ENCODE measurements around the gene CXCL13.

The CXCL13 gene

DNA sequence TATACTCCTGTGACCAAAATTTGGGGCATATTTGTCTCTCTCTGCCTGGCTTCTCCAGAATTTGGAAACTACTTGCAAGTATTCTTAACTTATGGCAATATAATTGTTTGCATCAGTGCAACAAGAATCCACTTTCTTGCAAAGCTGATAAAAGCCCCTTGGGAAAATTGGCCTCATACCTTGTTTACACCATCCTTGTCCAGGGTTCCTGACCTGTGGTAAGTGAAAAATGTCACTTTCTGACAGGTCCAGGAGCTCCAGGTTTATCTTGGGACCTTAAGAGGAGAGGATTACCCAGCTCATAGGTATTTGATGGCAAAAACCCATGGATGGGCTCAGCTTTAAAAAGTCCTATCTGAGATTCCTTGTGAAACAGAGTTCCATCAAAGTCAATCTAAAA lies 29.3 kb upstream of the CXCL13 start:
- peaks cover 4% of the 10 kb centered on the region for H3K27me3 Mint-ChIP-seq (ENCODE audit: low read depth)
- TF ChIP-seq, protein P1, sequence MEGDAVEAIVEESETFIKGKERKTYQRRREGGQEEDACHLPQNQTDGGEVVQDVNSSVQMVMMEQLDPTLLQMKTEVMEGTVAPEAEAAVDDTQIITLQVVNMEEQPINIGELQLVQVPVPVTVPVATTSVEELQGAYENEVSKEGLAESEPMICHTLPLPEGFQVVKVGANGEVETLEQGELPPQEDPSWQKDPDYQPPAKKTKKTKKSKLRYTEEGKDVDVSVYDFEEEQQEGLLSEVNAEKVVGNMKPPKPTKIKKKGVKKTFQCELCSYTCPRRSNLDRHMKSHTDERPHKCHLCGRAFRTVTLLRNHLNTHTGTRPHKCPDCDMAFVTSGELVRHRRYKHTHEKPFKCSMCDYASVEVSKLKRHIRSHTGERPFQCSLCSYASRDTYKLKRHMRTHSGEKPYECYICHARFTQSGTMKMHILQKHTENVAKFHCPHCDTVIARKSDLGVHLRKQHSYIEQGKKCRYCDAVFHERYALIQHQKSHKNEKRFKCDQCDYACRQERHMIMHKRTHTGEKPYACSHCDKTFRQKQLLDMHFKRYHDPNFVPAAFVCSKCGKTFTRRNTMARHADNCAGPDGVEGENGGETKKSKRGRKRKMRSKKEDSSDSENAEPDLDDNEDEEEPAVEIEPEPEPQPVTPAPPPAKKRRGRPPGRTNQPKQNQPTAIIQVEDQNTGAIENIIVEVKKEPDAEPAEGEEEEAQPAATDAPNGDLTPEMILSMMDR (IDR thresholded peaks at IDR 0.05; ENCODE audit: unreplicated experiment in 3 of 3), result no peak

DNA sequence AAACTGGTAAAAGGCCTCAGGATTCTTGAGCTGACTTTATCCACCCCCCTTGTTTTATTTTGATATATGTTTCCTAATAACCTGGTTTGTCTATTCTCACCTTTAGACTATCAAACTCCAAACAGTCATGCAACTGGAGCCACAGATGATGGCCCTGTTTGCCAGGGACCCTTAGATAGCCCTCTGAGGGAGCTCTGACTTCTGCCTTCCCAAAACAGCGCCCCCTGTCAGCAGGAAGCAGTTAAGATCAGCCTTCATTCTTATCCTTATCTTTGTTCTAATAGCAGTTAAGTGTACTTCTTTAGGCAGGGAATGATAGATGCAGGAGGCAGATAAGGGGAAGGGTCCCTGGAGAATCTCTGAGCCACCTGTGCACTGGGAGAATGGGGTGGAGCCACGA lies 27.5 kb upstream of the CXCL13 start:
- peaks cover 7% of the 10 kb centered on the region for H3K9me3 Mint-ChIP-seq
- peaks cover 5% of the 10 kb centered on the region for H3K4me1 Mint-ChIP-seq
- no peaks in the 10 kb centered on the region for H3K36me3 Mint-ChIP-seq (ENCODE audit: low read depth)
- H3K27me3 Mint-ChIP-seq (ENCODE audit: low read depth), result peaks cover 4% of the 10 kb centered on the region
- TF ChIP-seq, protein P1 (IDR thresholded peaks at IDR 0.05; ENCODE audit: unreplicated experiment in 3 of 3), result no peak
- no peak overlapping the region for H3K27ac Mint-ChIP-seq
- no peak overlapping the region for H3K4me3 Mint-ChIP-seq

More for the DNA sequence above, 29.3 kb upstream of the CXCL13 start:
- Mint-ChIP-seq H3K27ac (no peak overlapping the region), H3K4me1 (no peaks in the 10 kb centered on the region), H3K9me3 (peaks cover 5% of the 10 kb centered on the region), H3K4me3 (no peak overlapping the region), H3K36me3 (ENCODE audit: low read depth) (no peaks in the 10 kb centered on the region)

DNA sequence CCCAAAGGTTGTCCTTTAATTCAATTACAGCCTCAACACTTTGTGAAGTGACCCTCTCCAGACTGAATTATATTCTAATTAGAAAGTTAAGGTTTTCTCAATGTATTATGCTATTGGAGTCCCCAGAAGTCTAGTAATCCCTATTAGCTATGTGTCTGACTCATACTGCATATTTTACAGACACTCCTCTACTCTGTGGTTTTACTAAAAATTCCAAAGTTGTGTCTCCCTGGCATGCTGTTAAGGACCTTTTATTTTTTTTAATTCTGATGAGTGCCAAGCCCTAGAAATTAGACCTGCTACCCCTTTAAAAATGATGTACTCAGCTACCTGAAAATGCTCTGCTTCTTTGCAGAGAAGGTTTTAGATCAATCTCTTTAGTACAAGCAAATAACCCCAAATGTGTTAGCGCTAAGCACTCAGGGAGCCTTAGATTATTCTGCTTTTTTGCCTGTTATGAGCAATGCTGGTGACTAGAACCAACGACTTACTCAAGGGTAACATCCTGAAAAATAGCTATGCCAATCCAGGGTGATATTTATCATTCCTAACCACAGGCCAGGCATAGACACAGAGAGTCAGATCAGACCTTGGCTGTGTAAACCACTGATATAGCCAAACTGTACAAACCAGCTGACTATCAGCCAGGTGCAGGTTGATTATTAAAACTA lies 26.1 kb upstream of the CXCL13 start:
- TF ChIP-seq, protein P1 (IDR thresholded peaks at IDR 0.05; ENCODE audit: unreplicated experiment in 3 of 3), result no peak
- Mint-ChIP-seq H3K27me3 (ENCODE audit: low read depth) (peaks cover 4% of the 10 kb centered on the region), H3K4me3 (no peak overlapping the region), H3K27ac (no peak overlapping the region), H3K9me3 (peaks cover 7% of the 10 kb centered on the region), H3K4me1 (peaks cover 5% of the 10 kb centered on the region), H3K36me3 (ENCODE audit: low read depth) (no peaks in the 10 kb centered on the region)

DNA sequence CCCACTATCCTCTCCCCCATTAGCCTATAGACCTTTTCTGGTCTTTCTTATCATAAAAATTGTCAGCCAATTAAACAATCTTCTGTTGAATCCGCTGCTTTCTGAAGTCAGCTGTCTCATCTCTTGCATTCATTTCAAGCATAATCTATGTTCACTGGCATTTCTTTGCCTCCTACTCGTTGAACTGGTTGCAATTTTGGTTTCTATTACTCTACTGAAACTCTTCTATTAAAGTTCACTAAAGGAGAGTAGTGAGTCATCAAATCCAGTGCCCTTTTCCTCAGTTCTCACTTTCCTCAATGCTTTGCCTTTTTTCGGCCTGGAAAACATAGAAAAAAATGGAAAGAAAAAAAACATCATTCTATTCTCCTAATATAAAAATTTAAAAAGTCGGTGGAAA lies 23.9 kb upstream of the CXCL13 start:
- Mint-ChIP-seq H3K9me3 (peaks cover 7% of the 10 kb centered on the region), H3K27ac (peak overlapping the region in 1 of 3 experiments; percentile 10), H3K4me3 (no peak overlapping the region), H3K36me3 (ENCODE audit: low read depth) (no peaks in the 10 kb centered on the region), H3K4me1 (peaks cover 5% of the 10 kb centered on the region), H3K27me3 (ENCODE audit: low read depth) (peaks cover 4% of the 10 kb centered on the region)
- TF ChIP-seq, protein P1 (IDR thresholded peaks at IDR 0.05; ENCODE audit: unreplicated experiment in 3 of 3), result no peak

DNA sequence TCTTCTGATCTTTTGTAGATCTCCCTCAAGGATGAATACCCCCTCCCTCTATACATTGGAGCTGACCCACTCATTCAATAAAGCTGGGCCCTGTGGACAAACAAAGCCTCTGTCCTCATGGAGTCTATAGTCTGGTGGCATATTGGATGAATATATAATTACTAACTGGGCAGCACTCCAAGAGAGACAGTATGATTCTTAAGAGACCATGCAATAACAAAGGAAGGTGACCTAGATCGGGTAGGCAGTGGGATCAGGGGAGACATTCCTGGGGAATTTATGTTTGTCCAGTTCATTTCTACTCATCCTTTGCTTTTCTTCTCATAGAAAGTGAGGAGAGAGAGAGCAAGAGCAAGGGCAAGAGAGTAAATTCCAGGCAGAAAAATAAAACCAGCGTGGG lies 23.5 kb upstream of the CXCL13 start:
- TF ChIP-seq, protein P1 (IDR thresholded peaks at IDR 0.05; ENCODE audit: unreplicated experiment in 3 of 3), result no peak
- Mint-ChIP-seq H3K36me3 (ENCODE audit: low read depth) (no peaks in the 10 kb centered on the region), H3K4me3 (no peak overlapping the region)

DNA sequence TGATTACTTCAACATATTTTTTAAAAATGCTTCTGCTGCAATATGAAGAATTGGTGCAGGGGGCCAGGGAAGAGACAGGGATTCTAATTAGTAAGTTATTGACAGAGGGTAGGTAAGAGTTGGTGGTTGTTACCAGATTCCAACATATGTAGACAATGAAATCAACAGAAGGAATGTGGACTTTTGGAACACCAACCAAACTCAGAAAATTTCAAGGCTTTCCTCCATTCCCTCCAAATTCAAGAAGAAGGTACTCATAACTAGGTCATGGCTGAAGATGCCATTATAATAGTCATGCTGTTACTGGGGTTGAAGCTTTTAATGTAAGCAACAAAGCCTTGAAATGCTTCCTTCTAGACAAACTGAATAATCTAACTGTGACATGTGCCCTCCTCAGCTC lies 22.9 kb upstream of the CXCL13 start:
- Mint-ChIP-seq H3K4me1 (peaks cover 5% of the 10 kb centered on the region), H3K36me3 (ENCODE audit: low read depth) (no peaks in the 10 kb centered on the region), H3K27ac (peak overlapping the region in 1 of 3 experiments; percentile 9), H3K4me3 (no peak overlapping the region), H3K9me3 (peaks cover 7% of the 10 kb centered on the region), H3K27me3 (ENCODE audit: low read depth) (peaks cover 3% of the 10 kb centered on the region)
- TF ChIP-seq, protein P1 (IDR thresholded peaks at IDR 0.05; ENCODE audit: unreplicated experiment in 3 of 3), result no peak

More for the DNA sequence above, 23.5 kb upstream of the CXCL13 start:
- peaks cover 7% of the 10 kb centered on the region for H3K9me3 Mint-ChIP-seq
- H3K4me1 Mint-ChIP-seq, result peaks cover 5% of the 10 kb centered on the region
- peak overlapping the region in 1 of 3 experiments; percentile 9 for H3K27ac Mint-ChIP-seq
- peaks cover 4% of the 10 kb centered on the region for H3K27me3 Mint-ChIP-seq (ENCODE audit: low read depth)
